Measurements from ENCODE around the gene ADAM22. TPM values are rescaled to one million over a fixed set of nuclear protein-coding genes. Genes with fewer than 3 reads are reported as not detected.

Gene ADAM22
- total RNA-seq, 1 experiment from 2014 or later = 10.0 TPM

DNA sequence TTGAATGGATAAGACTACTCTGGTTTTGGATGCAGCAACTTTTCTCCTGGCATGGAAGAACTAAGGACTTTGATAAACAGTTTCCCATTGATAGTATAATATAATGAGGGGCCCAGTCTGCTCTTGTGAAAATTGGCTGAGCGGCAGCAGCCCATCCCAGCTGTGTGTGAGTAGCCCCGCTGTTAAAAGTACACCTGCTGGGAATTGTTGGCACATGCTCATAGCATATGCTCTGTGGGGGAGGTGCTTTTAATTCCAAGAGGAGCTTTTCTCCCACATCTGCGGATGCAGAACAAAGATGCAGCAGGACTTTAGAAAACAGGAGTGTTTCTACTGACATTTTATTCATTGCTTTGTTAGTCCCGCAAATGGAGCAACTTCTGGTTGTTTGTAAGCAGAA is 266.7 kb downstream of the ADAM22 start:
- RAD21 ChIA-PET (ENCODE audit: low non-redundant PET in 1 of 2, low total read pairs in 2 of 2, uncharacterized antibody in 2 of 2, unreplicated experiment in 2 of 2) = no interaction called here

DNA sequence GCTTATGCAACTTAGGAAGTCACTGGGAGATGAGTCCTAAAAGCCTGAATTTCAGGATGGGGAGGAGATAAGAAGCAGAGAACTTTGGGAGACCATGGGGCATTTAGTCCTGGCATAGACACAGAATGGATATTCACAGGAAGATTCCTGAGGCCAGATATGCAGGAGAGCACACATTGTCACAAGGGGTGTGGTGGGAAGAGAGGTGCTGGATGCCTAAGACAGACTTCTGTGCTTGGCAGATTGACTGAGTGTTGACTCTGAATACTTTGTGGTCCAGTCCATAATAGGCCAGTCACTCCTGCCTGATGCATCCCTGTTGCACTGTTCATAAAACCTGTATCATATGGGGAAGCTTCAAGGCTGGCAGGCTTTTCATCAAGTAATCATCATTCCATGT is 267.3 kb downstream of the ADAM22 start:
- TF ChIP-seq ZNF274 (IDR thresholded peaks at IDR 0.05; ENCODE audit: low read depth, low read length) = no peak
- no peak for TF ChIP-seq JUND (IDR thresholded peaks at IDR 0.05)
- no peak for TF ChIP-seq SRF (IDR thresholded peaks at IDR 0.05; ENCODE audit: low read depth)
- no peak for TF ChIP-seq CEBPB (IDR thresholded peaks at IDR 0.05; ENCODE audit: low read depth)
- no peak for TF ChIP-seq ATF3 (IDR thresholded peaks at IDR 0.05)
- TF ChIP-seq ZBTB33 (IDR thresholded peaks at IDR 0.05; ENCODE audit: extremely low read depth, insufficient replicate concordance, low read length) = no peak
- TF ChIP-seq EGR1 (IDR thresholded peaks at IDR 0.05; ENCODE audit: low read depth) = no peak
- no peak for TF ChIP-seq POLR2A (IDR thresholded peaks at IDR 0.05; ENCODE audit: borderline replicate concordance, extremely low read depth, insufficient read depth, insufficient read length)
- Histone ChIP-seq H3K79me2 (ENCODE audit: insufficient read depth, low read length) (no peaks in the 10 kb centered on the region), H3K9me3 (ENCODE audit: control insufficient read depth in 1 of 2, insufficient read depth in 1 of 2, low read depth in 1 of 2, low read length in 2 of 2) (no peaks in the 10 kb centered on the region), H3K27me3 (ENCODE audit: insufficient read depth, low read length) (no peaks in the 10 kb centered on the region), H3K27ac (ENCODE audit: low read depth, low read length) (no peak overlapping the region), H4K20me1 (ENCODE audit: insufficient read depth) (no peaks in the 10 kb centered on the region), H3K36me3 (ENCODE audit: control insufficient read depth in 1 of 2, insufficient read depth in 2 of 2, low read length in 2 of 2) (peaks cover 9% of the 10 kb centered on the region in 2 experiments; a peak in 2 of 4 replicates), H2AFZ (ENCODE audit: low read depth, low read length, poor library complexity, severe bottlenecking) (no peak overlapping the region), H3K4me2 (ENCODE audit: low read length) (no peak overlapping the region), H3K4me1 (ENCODE audit: control insufficient read depth in 1 of 2, insufficient read depth in 2 of 2, low read length in 2 of 2) (no peaks in the 10 kb centered on the region), H3K9me2 (ENCODE audit: insufficient read depth) (no peaks in the 10 kb centered on the region), H3K9ac (ENCODE audit: low read length) (no peak overlapping the region), H3K4me3 (replicated peaks in 1 of 2; ENCODE audit: low read depth in 1 of 2, low read length in 2 of 2) (no peak overlapping the region)
- no TSS peak for BruUV-seq (replicated peaks)
- intact Hi-C loops (cut with micrococcal nuclease) = no loop called here
- ChIA-PET RAD21 (ENCODE audit: low non-redundant PET in 1 of 2, low total read pairs in 2 of 2, uncharacterized antibody in 2 of 2, unreplicated experiment in 2 of 2) (no interaction called here), POLR2A (no interaction called here), CTCF (no interaction called here)
- DNase-seq (ENCODE audit: low read depth, low spot score) = no peak
- no peak for ATAC-seq

More for the DNA sequence above, 266.7 kb downstream of the ADAM22 start:
- Histone ChIP-seq H3K79me2 (ENCODE audit: insufficient read depth, low read length) (no peaks in the 10 kb centered on the region), H3K27me3 (ENCODE audit: insufficient read depth, low read length) (no peaks in the 10 kb centered on the region), H4K20me1 (ENCODE audit: insufficient read depth) (no peaks in the 10 kb centered on the region), H3K4me1 (ENCODE audit: control insufficient read depth in 1 of 2, insufficient read depth in 2 of 2, low read length in 2 of 2) (no peaks in the 10 kb centered on the region), H2AFZ (ENCODE audit: low read depth, low read length, poor library complexity, severe bottlenecking) (no peak overlapping the region), H3K9me2 (ENCODE audit: insufficient read depth) (no peaks in the 10 kb centered on the region), H3K4me2 (ENCODE audit: low read length) (no peak overlapping the region), H3K27ac (ENCODE audit: low read depth, low read length) (no peak overlapping the region), H3K9me3 (ENCODE audit: control insufficient read depth in 1 of 2, insufficient read depth in 1 of 2, low read depth in 1 of 2, low read length in 2 of 2) (no peaks in the 10 kb centered on the region), H3K4me3 (replicated peaks in 1 of 2; ENCODE audit: low read depth in 1 of 2, low read length in 2 of 2) (no peak overlapping the region), H3K36me3 (ENCODE audit: control insufficient read depth in 1 of 2, insufficient read depth in 2 of 2, low read length in 2 of 2) (peaks cover 4 to 7% of the 10 kb centered on the region in 2 experiments; a peak in 2 of 4 replicates), H3K9ac (ENCODE audit: low read length) (no peak overlapping the region)
- DNase-seq (ENCODE audit: low read depth, low spot score) (no peak), ATAC-seq (no peak)
- ChIA-PET CTCF (no interaction called here), POLR2A (no interaction called here)
- no TSS peak for BruUV-seq (replicated peaks)
- intact Hi-C loops (cut with micrococcal nuclease) = no loop called here
- no peak for TF ChIP-seq ZBTB33 (IDR thresholded peaks at IDR 0.05; ENCODE audit: extremely low read depth, insufficient replicate concordance, low read length)
